ENCODE data around the gene DNPEP.

Gene DNPEP

DNA sequence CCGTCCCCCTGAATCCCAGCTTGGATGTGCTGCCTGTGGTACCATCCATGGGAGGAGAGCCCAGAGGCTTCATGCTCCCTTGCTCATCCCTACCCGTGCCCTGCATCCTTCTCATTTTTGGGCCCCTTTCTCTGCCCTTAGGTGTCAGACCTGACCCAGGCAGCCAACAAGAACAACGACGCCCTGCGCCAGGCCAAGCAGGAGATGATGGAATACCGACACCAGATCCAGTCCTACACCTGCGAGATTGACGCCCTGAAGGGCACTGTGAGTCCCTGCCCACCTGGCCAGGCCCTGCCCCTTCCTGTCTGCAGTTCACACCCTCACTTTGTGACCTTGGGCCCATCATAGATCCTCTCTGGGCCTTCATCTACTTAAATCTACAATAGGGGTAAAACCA, 33.0 kb upstream of the DNPEP start:
- peaks cover 0 to 4% of the 10 kb centered on the region in 2 experiments for H3K4me1 ChIP-seq (ENCODE audit: control insufficient read depth in 1 of 2, insufficient read depth in 2 of 2, low read length in 2 of 2)
- no peak overlapping the region for H3K4me3 ChIP-seq (ENCODE audit: low read depth, low read length)
- no peak overlapping the region for H2BK12ac ChIP-seq (ENCODE audit: low read length)
- H3K79me1 ChIP-seq (ENCODE audit: low read length): no peaks in the 10 kb centered on the region
- H4K12ac ChIP-seq (ENCODE audit: low read depth, low read length): no peak overlapping the region
- no peak overlapping the region for H2BK120ac ChIP-seq (ENCODE audit: insufficient read depth, low read length, poor library complexity)
- peaks cover 4% of the 10 kb centered on the region for H3K9me3 ChIP-seq (ENCODE audit: insufficient read depth, low read depth, low read length)
- H3K27ac ChIP-seq (ENCODE audit: low read depth, low read length): no peak overlapping the region
- H3K27me3 ChIP-seq (ENCODE audit: insufficient read depth, low read length): peaks cover 11% of the 10 kb centered on the region
- no peak overlapping the region for H3K14ac ChIP-seq (ENCODE audit: low read length)
- H2AFZ ChIP-seq (ENCODE audit: insufficient read depth, low read length, poor library complexity): no peak overlapping the region
- H3K36me3 ChIP-seq (ENCODE audit: control insufficient read depth in 1 of 2, insufficient read depth in 2 of 2, low read length in 2 of 2): no peaks in the 10 kb centered on the region
- no peak overlapping the region for H4K8ac ChIP-seq (ENCODE audit: low read depth, low read length)
- H3K79me2 ChIP-seq (ENCODE audit: control insufficient read depth, insufficient read depth, low read length, poor library complexity): no peaks in the 10 kb centered on the region
- H3K18ac ChIP-seq (ENCODE audit: low read length): no peak overlapping the region
- no peak overlapping the region for H4K91ac ChIP-seq (ENCODE audit: low read depth, low read length)
- no peak overlapping the region for H2BK5ac ChIP-seq (ENCODE audit: low read depth, low read length, poor library complexity)
- no peak overlapping the region for H3K4ac ChIP-seq (ENCODE audit: low read depth, low read length)
- WGBS (ENCODE audit: extremely low coverage, insufficient coverage, insufficient read length): no CpG with 5 or more reads among the region's 8 CpGs
- no peak overlapping the region for H3K9ac ChIP-seq (ENCODE audit: low read length)
- H3K23ac ChIP-seq (ENCODE audit: low read length): no peak overlapping the region
- no peak overlapping the region for H2AK5ac ChIP-seq (ENCODE audit: low read length)
- H3K4me2 ChIP-seq (ENCODE audit: low read length): no peak overlapping the region
- DNase-seq: no peak

GRCh38 chr2:219419331-219420197, 31.9 kb upstream of the DNPEP start:
- H2BK120ac ChIP-seq (ENCODE audit: insufficient read depth, low read length, poor library complexity): no peak overlapping the region
- no CpG with 5 or more reads among the region's 9 CpGs for WGBS (ENCODE audit: extremely low coverage, insufficient coverage, insufficient read length)
- no peak overlapping the region for H3K14ac ChIP-seq (ENCODE audit: low read length)
- no peak overlapping the region for H4K12ac ChIP-seq (ENCODE audit: low read depth, low read length)
- H3K4ac ChIP-seq (ENCODE audit: low read depth, low read length): no peak overlapping the region
- no peak overlapping the region for H3K23ac ChIP-seq (ENCODE audit: low read length)
- H3K9ac ChIP-seq (ENCODE audit: low read length): no peak overlapping the region
- H2AFZ ChIP-seq (ENCODE audit: insufficient read depth, low read length, poor library complexity): no peak overlapping the region
- no peaks in the 10 kb centered on the region for H3K79me2 ChIP-seq (ENCODE audit: control insufficient read depth, insufficient read depth, low read length, poor library complexity)
- no peak overlapping the region for H3K4me3 ChIP-seq (ENCODE audit: low read depth, low read length)
- H3K18ac ChIP-seq (ENCODE audit: low read length): no peak overlapping the region
- H4K91ac ChIP-seq (ENCODE audit: low read depth, low read length): no peak overlapping the region
- no peak overlapping the region for H2BK5ac ChIP-seq (ENCODE audit: low read depth, low read length, poor library complexity)
- H2AK5ac ChIP-seq (ENCODE audit: low read length): no peak overlapping the region
- H3K4me2 ChIP-seq (ENCODE audit: low read length): no peak overlapping the region
- peaks cover 4% of the 10 kb centered on the region for H3K9me3 ChIP-seq (ENCODE audit: insufficient read depth, low read depth, low read length)
- H3K27me3 ChIP-seq (ENCODE audit: insufficient read depth, low read length): peaks cover 11% of the 10 kb centered on the region
- no peak overlapping the region for H4K8ac ChIP-seq (ENCODE audit: low read depth, low read length)
- H3K36me3 ChIP-seq (ENCODE audit: control insufficient read depth in 1 of 2, insufficient read depth in 2 of 2, low read length in 2 of 2): no peaks in the 10 kb centered on the region
- no peaks in the 10 kb centered on the region for H3K79me1 ChIP-seq (ENCODE audit: low read length)
- DNase-seq: no peak
- H3K27ac ChIP-seq (ENCODE audit: low read depth, low read length): no peak overlapping the region
- H3K4me1 ChIP-seq (ENCODE audit: control insufficient read depth in 1 of 2, insufficient read depth in 2 of 2, low read length in 2 of 2): peaks cover 0 to 4% of the 10 kb centered on the region in 2 experiments
- no peak overlapping the region for H2BK12ac ChIP-seq (ENCODE audit: low read length)

GRCh38 chr2:219419012-219419324, 31.3 kb upstream of the DNPEP start:
- Histone ChIP-seq H2AK5ac (ENCODE audit: low read length) (no peak overlapping the region), H3K9ac (ENCODE audit: low read length) (no peak overlapping the region), H3K4me2 (ENCODE audit: low read length) (no peak overlapping the region), H3K36me3 (ENCODE audit: control insufficient read depth in 1 of 2, insufficient read depth in 2 of 2, low read length in 2 of 2) (no peaks in the 10 kb centered on the region), H3K79me1 (ENCODE audit: low read length) (no peaks in the 10 kb centered on the region), H4K12ac (ENCODE audit: low read depth, low read length) (no peak overlapping the region), H4K91ac (ENCODE audit: low read depth, low read length) (no peak overlapping the region), H3K27me3 (ENCODE audit: insufficient read depth, low read length) (peaks cover 11% of the 10 kb centered on the region), H3K23ac (ENCODE audit: low read length) (no peak overlapping the region), H4K8ac (ENCODE audit: low read depth, low read length) (no peak overlapping the region), H3K14ac (ENCODE audit: low read length) (no peak overlapping the region), H2BK120ac (ENCODE audit: insufficient read depth, low read length, poor library complexity) (no peak overlapping the region), H3K9me3 (ENCODE audit: insufficient read depth, low read depth, low read length) (peaks cover 4% of the 10 kb centered on the region), H3K79me2 (ENCODE audit: control insufficient read depth, insufficient read depth, low read length, poor library complexity) (no peaks in the 10 kb centered on the region), H3K4me3 (ENCODE audit: low read depth, low read length) (no peak overlapping the region), H3K4ac (ENCODE audit: low read depth, low read length) (no peak overlapping the region), H2BK12ac (ENCODE audit: low read length) (no peak overlapping the region), H2BK5ac (ENCODE audit: low read depth, low read length, poor library complexity) (no peak overlapping the region), H2AFZ (ENCODE audit: insufficient read depth, low read length, poor library complexity) (no peak overlapping the region), H3K27ac (ENCODE audit: low read depth, low read length) (no peak overlapping the region), H3K18ac (ENCODE audit: low read length) (no peak overlapping the region), H3K4me1 (ENCODE audit: control insufficient read depth in 1 of 2, insufficient read depth in 2 of 2, low read length in 2 of 2) (peaks cover 0 to 4% of the 10 kb centered on the region in 2 experiments)
- WGBS (ENCODE audit: extremely low coverage, insufficient coverage, insufficient read length): no CpG with 5 or more reads among the region's 12 CpGs
- no peak for DNase-seq

DNA sequence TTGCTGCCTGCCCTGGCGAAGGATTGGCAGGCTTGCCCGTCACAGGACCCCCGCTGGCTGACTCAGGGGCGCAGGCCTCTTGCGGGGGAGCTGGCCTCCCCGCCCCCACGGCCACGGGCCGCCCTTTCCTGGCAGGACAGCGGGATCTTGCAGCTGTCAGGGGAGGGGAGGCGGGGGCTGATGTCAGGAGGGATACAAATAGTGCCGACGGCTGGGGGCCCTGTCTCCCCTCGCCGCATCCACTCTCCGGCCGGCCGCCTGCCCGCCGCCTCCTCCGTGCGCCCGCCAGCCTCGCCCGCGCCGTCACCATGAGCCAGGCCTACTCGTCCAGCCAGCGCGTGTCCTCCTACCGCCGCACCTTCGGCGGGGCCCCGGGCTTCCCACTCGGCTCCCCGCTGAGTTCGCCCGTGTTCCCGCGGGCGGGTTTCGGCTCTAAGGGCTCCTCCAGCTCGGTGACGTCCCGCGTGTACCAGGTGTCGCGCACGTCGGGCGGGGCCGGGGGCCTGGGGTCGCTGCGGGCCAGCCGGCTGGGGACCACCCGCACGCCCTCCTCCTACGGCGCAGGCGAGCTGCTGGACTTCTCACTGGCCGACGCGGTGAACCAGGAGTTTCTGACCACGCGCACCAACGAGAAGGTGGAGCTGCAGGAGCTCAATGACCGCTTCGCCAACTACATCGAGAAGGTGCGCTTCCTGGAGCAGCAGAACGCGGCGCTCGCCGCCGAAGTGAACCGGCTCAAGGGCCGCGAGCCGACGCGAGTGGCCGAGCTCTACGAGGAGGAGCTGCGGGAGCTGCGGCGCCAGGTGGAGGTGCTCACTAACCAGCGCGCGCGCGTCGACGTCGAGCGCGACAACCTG, 30.7 kb upstream of the DNPEP start, which contains the start of gene DES:
DES (plus strand) TSS at position 223 of the 857 bp plus-strand sequence; CDS start at position 309, 86 bp downstream.
- Histone ChIP-seq H3K27ac (ENCODE audit: low read depth, low read length) (no peak within 1 kb of the TSS), H3K14ac (ENCODE audit: low read length) (no peak within 1 kb of the TSS), H3K36me3 (ENCODE audit: control insufficient read depth in 1 of 2, insufficient read depth in 2 of 2, low read length in 2 of 2) (no peaks in the 10 kb centered on the region), H3K4me1 (ENCODE audit: control insufficient read depth in 1 of 2, insufficient read depth in 2 of 2, low read length in 2 of 2) (peaks cover 0 to 4% of the 10 kb centered on the region in 2 experiments), H3K9ac (ENCODE audit: low read length) (no peak within 1 kb of the TSS), H2BK12ac (ENCODE audit: low read length) (no peak within 1 kb of the TSS), H4K8ac (ENCODE audit: low read depth, low read length) (no peak within 1 kb of the TSS), H3K79me2 (ENCODE audit: control insufficient read depth, insufficient read depth, low read length, poor library complexity) (no peaks in the 10 kb centered on the region), H3K9me3 (ENCODE audit: insufficient read depth, low read depth, low read length) (peaks cover 4% of the 10 kb centered on the region), H3K4me3 (ENCODE audit: low read depth, low read length) (peak within 1 kb of the TSS; percentile 54), H2AFZ (ENCODE audit: insufficient read depth, low read length, poor library complexity) (no peak within 1 kb of the TSS), H3K18ac (ENCODE audit: low read length) (no peak within 1 kb of the TSS), H2BK5ac (ENCODE audit: low read depth, low read length, poor library complexity) (no peak within 1 kb of the TSS), H2AK5ac (ENCODE audit: low read length) (no peak within 1 kb of the TSS), H2BK120ac (ENCODE audit: insufficient read depth, low read length, poor library complexity) (no peak within 1 kb of the TSS), H3K27me3 (ENCODE audit: insufficient read depth, low read length) (peaks cover 11% of the 10 kb centered on the region), H4K91ac (ENCODE audit: low read depth, low read length) (no peak within 1 kb of the TSS), H4K12ac (ENCODE audit: low read depth, low read length) (no peak within 1 kb of the TSS), H3K4me2 (ENCODE audit: low read length) (peak within 1 kb of the TSS; percentile 32), H3K4ac (ENCODE audit: low read depth, low read length) (no peak within 1 kb of the TSS), H3K23ac (ENCODE audit: low read length) (no peak within 1 kb of the TSS), H3K79me1 (ENCODE audit: low read length) (no peaks in the 10 kb centered on the region)
- WGBS (ENCODE audit: extremely low coverage, insufficient coverage, insufficient read length): no CpG with 5 or more reads among the region's 98 CpGs
- DNase-seq: peak in 1 of 2 donors; percentile 8

Measured in trophoblast cell (in vitro differentiated cells and primary cell).